ENCODE measurements around the gene CCDC82. TPM values are rescaled to one million over a fixed set of nuclear protein-coding genes. Genes with fewer than 3 reads are reported as not detected.
A peak's percentile ranks its signal among the peaks of the same experiment; 100 is the strongest.

The CCDC82 gene
- total and polyA plus RNA-seq, 5 experiments from 2014 or later: 14.2 to 36.0 (median 21.4) TPM

- H3K4me3 Mint-ChIP-seq: peak overlapping the region in 1 of 10 donors; percentile 11
- ATAC-seq (peak; percentile 74 to 82), DNase-seq (peak in 3 of 10 donors; percentile 4 to 39 (median 25))
- H3K27me3 Mint-ChIP-seq: no peaks in the 10 kb centered on the region
- POLR2A ChIA-PET: no interaction called here
- peaks cover 7 to 17% (median 14%) of the 10 kb centered on the region in 4 donors for H3K4me1 Mint-ChIP-seq
- peaks cover 6 to 59% (median 23%) of the 10 kb centered on the region in 3 donors for H3K36me3 Mint-ChIP-seq
- no peaks in the 10 kb centered on the region for H3K9me3 Mint-ChIP-seq
- peak overlapping the region in 6 of 10 donors; percentile 12 to 77 (median 29) for H3K27ac Mint-ChIP-seq
Observed at GRCh38 chr11:96357794-96358193, 31.9 kb downstream of the CCDC82 start.

GRCh38 chr11:96356848-96357247 is 32.9 kb downstream of the CCDC82 start:
- no peaks in the 10 kb centered on the region for H3K9me3 Mint-ChIP-seq
- POLR2A ChIA-PET: no interaction called here
- H3K27me3 Mint-ChIP-seq: no peaks in the 10 kb centered on the region
- no peak overlapping the region for H3K27ac Mint-ChIP-seq
- ATAC-seq: no peak
- peaks cover 6 to 58% (median 25%) of the 10 kb centered on the region in 3 donors for H3K36me3 Mint-ChIP-seq
- H3K4me1 Mint-ChIP-seq: peaks cover 7 to 17% (median 14%) of the 10 kb centered on the region in 4 donors
- no peak overlapping the region for H3K4me3 Mint-ChIP-seq
- DNase-seq: no peak

DNA sequence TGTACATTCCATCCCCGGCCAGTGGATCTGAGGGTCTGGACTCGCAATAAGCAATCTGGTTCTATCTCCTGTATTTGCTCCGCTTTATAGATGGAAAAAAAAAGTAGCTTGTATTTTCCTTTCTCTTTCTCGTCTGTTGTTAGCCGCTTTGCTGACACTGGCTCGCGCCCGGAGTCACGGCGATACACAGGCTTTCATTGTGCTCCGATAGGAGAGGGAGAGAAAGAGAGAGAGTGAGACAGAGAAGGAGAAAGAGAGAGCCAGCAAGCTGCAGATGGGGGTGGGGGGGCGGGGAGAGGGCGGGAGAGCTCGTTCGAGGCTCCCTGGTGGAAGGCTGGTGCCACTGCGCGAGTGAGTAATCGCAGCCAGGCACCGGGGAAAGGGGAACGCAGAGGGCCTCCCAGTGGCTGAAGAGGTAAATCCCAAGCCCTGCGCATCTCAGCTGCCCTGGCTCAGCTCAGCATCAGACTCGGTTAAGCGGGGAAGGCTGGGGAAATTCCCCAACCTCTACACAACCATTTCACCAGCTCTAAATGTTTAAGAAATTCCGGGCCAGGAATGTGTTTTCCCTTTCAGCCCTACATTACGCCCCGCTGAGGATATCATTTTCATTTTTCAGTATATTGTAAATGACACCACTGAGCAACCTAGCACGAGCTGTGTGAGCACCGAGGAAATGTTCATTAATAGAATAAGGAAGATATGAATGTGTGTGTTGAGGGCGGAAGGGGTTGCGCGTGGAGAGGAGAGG is 46.6 kb downstream of the CCDC82 start, which contains the start of gene MAML2:
MAML2 (minus strand) TSS at position 235 of the 751 bp plus-strand sequence. CDS start 1,300 bp downstream, outside the sequence.
- Mint-ChIP-seq H3K4me3 (peak within 1 kb of the TSS; percentile 91 to 99 (median 96)), H3K9me3 (peaks cover 0 to 2% (median 0%) of the 10 kb centered on the region in 9 donors), H3K4me1 (peaks cover 19 to 50% (median 31%) of the 10 kb centered on the region in 4 donors), H3K36me3 (peaks cover 8 to 11% (median 10%) of the 10 kb centered on the region in 3 donors), H3K27me3 (no peaks in the 10 kb centered on the region), H3K27ac (peak within 1 kb of the TSS; percentile 94 to 99 (median 97))
- DNase-seq: peak; percentile 74 to 94 (median 89)
- POLR2A ChIA-PET: interaction anchor here (0.6 to 3.5 kb wide), 26 partner anchors 11 to 553 kb away, joined by 3 to 26 read pairs (median 4); partner anchors contain the start of genes CCDC82, CEP57, FAM76B and JRKL
- ATAC-seq: peak; percentile 78 to 83

GRCh38 chr11:96342014-96342960 is 47.4 kb downstream of the CCDC82 start:
- peak overlapping the region; percentile 91 to 99 (median 96) for H3K4me3 Mint-ChIP-seq
- ATAC-seq (no peak), DNase-seq (no peak)
- H3K4me1 Mint-ChIP-seq: peaks cover 27 to 58% (median 40%) of the 10 kb centered on the region in 4 donors
- H3K36me3 Mint-ChIP-seq: peaks cover 8 to 13% (median 11%) of the 10 kb centered on the region in 3 donors
- H3K27me3 Mint-ChIP-seq: no peaks in the 10 kb centered on the region
- H3K9me3 Mint-ChIP-seq: peaks cover 0 to 2% (median 0%) of the 10 kb centered on the region in 9 donors
- H3K27ac Mint-ChIP-seq: peak overlapping the region; percentile 94 to 99 (median 97)
- POLR2A ChIA-PET: interaction anchor here (0.6 to 5.4 kb wide), 31 partner anchors 14 to 552 kb away, joined by 3 to 28 read pairs (median 4); partner anchors contain the start of genes CCDC82, CEP57, FAM76B and JRKL

GRCh38 chr11:96341211-96342013 is 48.3 kb downstream of the CCDC82 start:
- peak; percentile 57 for ATAC-seq
- Mint-ChIP-seq H3K9me3 (peaks cover 0 to 2% (median 0%) of the 10 kb centered on the region in 9 donors), H3K27ac (peak overlapping the region; percentile 94 to 99 (median 97)), H3K4me3 (peak overlapping the region; percentile 91 to 99 (median 96)), H3K36me3 (peaks cover 8 to 17% (median 11%) of the 10 kb centered on the region in 3 donors), H3K4me1 (peaks cover 30 to 67% (median 48%) of the 10 kb centered on the region in 4 donors), H3K27me3 (no peaks in the 10 kb centered on the region)
- peak; percentile 56 to 83 (median 72) for DNase-seq
- POLR2A ChIA-PET: interaction anchor here (0.7 to 5.4 kb wide), 19 partner anchors 13 to 328 kb away, joined by 3 to 28 read pairs (median 5); partner anchors contain the start of genes CCDC82 and JRKL

DNA sequence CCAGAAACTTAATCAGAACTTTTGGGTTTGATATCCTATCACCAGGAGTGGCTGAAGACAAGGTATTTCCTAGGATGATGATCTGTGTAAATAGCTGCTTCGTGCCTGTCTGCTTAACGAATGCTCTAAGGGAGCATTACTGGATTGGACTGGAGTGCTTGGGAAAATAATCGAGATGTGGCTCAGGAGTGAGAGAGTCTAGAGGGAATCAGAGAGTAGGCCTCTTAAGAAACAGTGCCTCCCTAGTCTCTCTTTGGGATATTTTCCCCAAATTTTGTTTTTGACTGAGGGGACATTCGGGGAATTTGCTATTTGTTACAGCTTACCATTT is 49.2 kb downstream of the CCDC82 start:
- H3K4me1 Mint-ChIP-seq: peaks cover 37 to 76% (median 57%) of the 10 kb centered on the region in 4 donors
- no peaks in the 10 kb centered on the region for H3K9me3 Mint-ChIP-seq
- peak overlapping the region; percentile 91 to 99 (median 96) for H3K4me3 Mint-ChIP-seq
- ATAC-seq (no peak), DNase-seq (no peak)
- POLR2A ChIA-PET: interaction anchor here (1.0 to 5.4 kb wide), 10 partner anchors 15 to 285 kb away, joined by 3 to 28 read pairs (median 6); partner anchors contain the start of genes CCDC82 and JRKL
- H3K27me3 Mint-ChIP-seq: no peaks in the 10 kb centered on the region
- H3K36me3 Mint-ChIP-seq: peaks cover 8 to 26% (median 11%) of the 10 kb centered on the region in 3 donors
- H3K27ac Mint-ChIP-seq: peak overlapping the region; percentile 94 to 99 (median 97)

- ATAC-seq (no peak), DNase-seq (peak in 2 of 10 donors; percentile 7 to 64)
- peak overlapping the region; percentile 94 to 99 (median 97) for H3K27ac Mint-ChIP-seq
- peak overlapping the region; percentile 91 to 99 (median 96) for H3K4me3 Mint-ChIP-seq
- H3K36me3 Mint-ChIP-seq: peaks cover 10 to 30% (median 11%) of the 10 kb centered on the region in 3 donors
- no peaks in the 10 kb centered on the region for H3K27me3 Mint-ChIP-seq
- peaks cover 39 to 82% (median 63%) of the 10 kb centered on the region in 4 donors for H3K4me1 Mint-ChIP-seq
- H3K9me3 Mint-ChIP-seq: no peaks in the 10 kb centered on the region
- POLR2A ChIA-PET: interaction anchor here (0.5 to 5.4 kb wide), 11 partner anchors 8 to 489 kb away, joined by 3 to 28 read pairs (median 3); no protein-coding TSS in a partner anchor
Observed at GRCh38 chr11:96339706-96340554, 49.8 kb downstream of the CCDC82 start.

DNA sequence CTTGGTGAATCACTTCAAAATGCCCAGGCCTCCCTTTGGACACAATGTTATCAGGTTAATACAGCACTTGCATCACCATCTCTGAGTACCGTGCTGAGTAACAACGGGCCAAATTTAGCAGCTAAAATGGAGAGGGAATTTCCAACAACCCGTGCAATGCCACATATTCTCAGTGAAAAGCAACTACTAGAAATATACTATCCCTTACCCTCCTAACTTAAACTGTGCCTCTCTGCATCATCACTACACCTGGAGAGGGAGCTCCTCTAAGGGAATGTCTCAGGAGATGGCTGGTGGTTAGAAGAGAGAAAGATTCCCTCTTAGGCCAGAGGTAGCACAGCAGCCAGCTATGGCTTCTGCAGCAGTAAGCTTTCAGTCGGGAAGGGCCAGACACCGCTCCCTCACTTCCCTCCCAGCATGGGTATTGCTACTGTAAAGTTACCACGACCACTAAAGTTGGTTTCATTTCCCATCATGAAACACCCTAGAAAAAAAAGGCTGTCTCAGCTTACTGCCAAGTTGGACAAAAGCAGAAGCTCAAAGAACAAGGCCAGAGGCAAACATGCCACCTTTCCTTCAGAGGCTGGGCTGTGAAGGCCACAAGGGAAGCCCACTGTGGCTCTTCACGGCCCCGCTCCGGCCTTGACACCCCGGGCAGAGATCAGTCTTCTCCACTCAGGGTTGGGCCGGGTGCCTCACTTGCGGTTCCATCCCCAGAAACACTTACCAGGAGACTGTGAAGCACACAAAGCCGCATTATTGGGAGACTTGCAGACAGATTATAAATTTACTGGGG is 50.6 kb downstream of the CCDC82 start:
- H3K27ac Mint-ChIP-seq: peak overlapping the region; percentile 94 to 99 (median 97)
- H3K36me3 Mint-ChIP-seq: peaks cover 11 to 39% (median 16%) of the 10 kb centered on the region in 3 donors
- peak overlapping the region; percentile 91 to 99 (median 96) for H3K4me3 Mint-ChIP-seq
- peak in 1 of 2 donors; percentile 15 for ATAC-seq
- no peaks in the 10 kb centered on the region for H3K9me3 Mint-ChIP-seq
- POLR2A ChIA-PET: interaction anchor here (0.6 to 5.4 kb wide), 9 partner anchors 8 to 283 kb away, joined by 3 to 28 read pairs (median 5); no protein-coding TSS in a partner anchor
- peaks cover 46 to 88% (median 71%) of the 10 kb centered on the region in 4 donors for H3K4me1 Mint-ChIP-seq
- H3K27me3 Mint-ChIP-seq: no peaks in the 10 kb centered on the region
- peak in 7 of 10 donors; percentile 5 to 62 (median 47) for DNase-seq

DNA sequence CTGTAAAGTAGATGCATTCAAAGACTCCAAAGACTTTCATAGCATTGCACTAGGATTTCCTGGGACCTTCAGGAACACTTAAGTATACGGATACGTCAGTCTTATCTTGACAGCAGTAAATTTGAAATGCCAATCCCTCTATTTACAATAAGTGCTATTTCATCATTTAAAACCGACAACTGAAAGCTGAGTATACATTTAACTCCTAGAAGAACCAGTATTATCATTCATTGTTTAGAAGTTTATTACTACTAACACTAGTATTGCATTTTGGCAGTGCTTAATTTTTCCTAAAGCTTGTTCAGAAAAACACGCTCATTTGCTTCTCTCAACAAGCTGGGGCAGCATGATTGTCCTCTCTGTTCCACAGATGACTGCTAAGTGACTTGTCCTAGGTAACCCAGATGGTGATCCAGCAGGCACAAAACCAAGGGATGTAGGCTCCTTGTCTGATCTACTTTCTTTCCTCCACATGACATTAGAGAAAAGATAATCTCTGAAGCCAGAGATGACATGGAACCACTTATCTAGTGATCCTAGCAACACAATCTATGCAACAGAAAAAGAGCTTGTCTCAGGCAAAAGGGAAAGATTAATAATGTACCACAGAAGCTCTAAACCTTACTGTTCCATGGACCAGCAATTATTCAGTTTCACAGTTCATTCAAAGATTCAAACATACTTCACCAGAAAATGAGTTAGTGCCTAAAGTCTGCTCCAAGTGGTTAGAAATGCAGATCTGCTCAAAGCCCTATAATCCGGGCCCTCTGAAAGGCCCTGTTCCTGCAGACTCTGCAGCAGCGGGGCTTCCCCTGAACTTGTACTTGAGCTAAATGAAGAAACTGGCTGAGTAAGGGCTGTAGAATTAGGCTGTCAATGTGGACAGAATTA is 51.9 kb downstream of the CCDC82 start:
- Mint-ChIP-seq H3K27ac (peak overlapping the region in 9 of 10 donors; percentile 11 to 99 (median 96)), H3K36me3 (peaks cover 10 to 50% (median 16%) of the 10 kb centered on the region in 3 donors), H3K4me1 (peaks cover 53 to 93% (median 77%) of the 10 kb centered on the region in 4 donors), H3K4me3 (peak overlapping the region; percentile 91 to 99 (median 96)), H3K9me3 (no peaks in the 10 kb centered on the region), H3K27me3 (no peaks in the 10 kb centered on the region)
- POLR2A ChIA-PET: interaction anchor here (0.6 to 5.4 kb wide), 8 partner anchors 15 to 325 kb away, joined by 3 to 28 read pairs (median 4); no protein-coding TSS in a partner anchor
- peak in 8 of 10 donors; percentile 17 to 50 (median 32) for DNase-seq
- ATAC-seq: peak; percentile 25 to 35

Data from naive thymus-derived CD8-positive, alpha-beta T cell (primary cell).